GM18867 (cell line): ENCODE measurements around the gene CCNC.
"Not testable (repeated sequence)": the region's sequence is repeated elsewhere in the genome, so short reads cannot be mapped to it uniquely, and the experiment has no call there.

Source experiments
- ATAC-seq: cut with Tn5 transposase; IDR thresholded peaks from one replicate; pipeline ENCODE4 v1.9.1; 2021; ENCODE audit warnings: mild to moderate bottlenecking, moderate library complexity; ENCODE audit not compliant: unreplicated experiment

Gene CCNC

DNA sequence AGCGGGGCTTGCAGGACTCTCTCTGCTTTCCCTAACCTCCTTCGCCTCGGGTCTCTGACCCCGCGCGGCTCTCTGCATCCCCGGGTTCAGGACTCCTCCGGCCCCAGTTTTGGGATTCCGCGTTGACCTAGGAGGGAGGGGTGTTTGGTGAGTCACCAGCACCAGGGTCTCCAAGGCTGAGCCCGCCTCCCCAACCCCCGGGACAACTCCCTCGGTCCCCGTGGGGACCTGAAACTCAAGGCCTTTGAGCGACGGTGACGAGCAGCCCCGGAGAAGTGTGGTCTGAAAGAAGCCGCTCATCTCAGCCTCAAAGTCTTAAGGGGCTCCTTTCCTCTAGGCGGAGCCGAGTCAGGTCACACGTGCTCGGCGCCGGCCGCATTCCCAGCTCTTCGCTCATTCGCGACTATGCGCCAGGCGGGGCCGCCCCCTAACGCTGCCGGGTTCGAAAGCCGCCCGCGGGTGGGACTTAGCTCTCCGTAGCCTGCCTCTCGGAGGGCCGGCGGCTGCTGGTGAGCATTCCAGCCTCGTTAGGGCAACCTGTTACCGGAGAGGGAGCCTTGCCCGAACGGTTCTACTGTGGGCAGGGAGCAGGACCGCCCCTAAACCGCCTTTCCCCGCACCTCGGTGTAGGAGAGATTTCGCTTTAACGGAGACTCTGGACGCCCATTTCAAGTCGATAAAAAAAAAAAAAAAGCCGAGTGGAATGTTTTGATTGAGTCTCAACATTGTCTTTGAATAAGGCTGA lies 35.1 kb upstream of the CCNC start:
- ATAC-seq = peak; percentile 51

DNA sequence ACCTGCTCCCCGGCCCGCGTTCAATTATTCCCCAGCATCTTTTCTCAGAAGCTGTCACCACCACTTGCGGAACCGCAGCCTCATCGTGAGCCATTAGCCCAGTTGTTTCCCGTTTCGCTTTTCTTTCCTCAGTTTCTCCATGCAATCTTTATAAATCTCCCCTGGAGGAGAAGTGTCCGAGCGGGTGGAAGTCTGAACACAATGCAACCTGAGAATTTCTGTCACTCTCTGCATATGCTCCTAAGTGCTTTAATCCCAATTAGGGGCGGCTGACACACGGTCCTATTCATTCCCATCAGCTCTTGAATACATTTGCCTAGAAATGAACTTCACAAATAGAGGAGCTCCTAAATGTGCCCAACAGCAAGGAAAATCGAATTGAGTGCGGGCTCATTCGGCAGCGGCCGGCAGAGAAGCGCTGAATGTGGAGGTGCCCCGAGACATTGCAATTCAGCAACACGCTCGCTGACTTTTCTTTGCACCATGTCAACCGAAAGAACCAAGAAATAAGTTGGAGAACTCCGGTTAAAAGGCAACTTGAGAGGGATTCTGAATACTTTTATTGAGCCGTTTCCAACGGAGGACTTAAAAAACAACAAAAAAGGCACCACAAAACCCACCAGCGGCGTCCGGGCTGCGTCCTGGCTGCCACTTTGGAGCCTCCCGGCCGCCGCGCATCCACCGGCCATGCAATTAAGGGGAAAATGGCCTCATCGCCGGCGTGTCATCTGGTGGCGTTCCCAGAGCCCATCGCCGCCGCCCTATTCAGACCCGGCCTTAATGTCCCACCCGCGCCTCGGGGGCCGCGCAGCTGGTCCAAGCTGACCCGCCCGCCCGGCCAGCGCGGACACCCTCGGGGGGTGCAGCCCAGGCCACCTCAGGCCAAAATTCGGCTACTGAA lies 34.3 kb upstream of the CCNC start:
- ATAC-seq = no peak

DNA sequence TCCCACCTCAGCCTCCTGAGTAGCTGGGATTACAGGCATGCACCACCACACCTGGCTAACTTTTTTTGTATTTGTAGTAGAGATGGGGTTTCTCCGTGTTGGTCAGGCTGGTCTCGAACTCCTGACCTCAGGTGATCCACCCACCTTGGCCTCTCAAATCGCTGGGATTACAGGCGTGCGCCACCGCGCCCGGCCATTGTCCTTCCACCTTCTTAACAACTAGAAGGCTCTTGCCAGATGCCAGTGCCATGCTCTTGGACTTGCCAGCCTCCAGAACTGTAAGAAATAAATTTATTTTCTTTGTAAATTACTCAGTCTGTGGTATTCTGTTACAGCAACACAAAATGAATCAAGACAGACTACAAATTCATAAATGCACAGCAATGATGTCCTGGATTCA lies 26.2 kb upstream of the CCNC start:
- ATAC-seq = not testable (repeated sequence)

DNA sequence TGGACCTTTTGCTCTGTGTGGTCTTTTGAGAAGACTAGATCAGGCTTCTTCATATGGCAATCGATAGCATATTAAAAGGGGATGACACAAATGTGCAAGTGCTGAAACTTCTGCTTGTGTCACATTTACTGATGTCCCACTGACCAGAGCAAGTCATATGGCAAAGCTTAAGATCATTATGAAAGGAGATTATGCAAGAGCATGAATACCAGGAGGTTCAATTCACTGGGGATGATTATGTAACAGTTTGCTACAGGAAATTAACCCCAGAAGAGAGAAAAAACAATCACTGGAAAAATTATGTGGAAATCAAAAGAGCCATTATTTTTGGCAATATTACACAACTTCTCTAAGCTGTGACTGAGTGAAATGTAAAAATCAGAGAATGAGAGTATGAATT lies 24.4 kb upstream of the CCNC start:
- ATAC-seq = no peak

DNA sequence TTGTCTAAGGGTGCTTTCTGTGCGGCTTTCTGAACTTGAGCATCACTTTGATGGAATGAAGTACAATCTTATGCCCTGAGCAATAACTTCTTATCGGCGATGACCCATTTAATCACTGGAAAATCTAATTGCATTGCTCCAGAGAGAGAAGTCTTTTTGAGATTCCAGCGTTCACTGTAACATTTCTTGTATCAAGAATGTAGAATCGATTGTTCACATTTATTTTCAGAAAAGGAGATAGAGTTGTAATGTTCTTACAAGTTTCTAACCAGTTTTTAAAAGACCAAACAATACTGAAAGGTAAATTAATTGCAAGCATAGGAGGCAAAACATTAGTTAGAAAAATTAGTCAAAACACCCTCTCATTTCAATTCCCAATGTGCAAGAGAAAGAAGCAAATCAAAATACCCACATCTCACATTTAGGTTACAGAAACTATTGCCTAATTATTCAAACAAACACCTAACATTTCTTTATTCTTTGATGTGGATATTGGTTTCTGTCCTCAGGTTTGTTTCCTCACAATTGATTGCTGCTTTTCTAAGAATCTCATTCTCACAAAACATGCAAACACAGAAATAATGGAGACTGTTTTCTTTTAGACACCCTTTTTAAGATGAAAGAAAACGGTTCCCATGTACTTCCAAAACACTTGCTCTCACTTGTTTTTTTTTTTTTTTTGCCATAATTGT lies 23.4 kb upstream of the CCNC start:
- ATAC-seq = no peak

DNA sequence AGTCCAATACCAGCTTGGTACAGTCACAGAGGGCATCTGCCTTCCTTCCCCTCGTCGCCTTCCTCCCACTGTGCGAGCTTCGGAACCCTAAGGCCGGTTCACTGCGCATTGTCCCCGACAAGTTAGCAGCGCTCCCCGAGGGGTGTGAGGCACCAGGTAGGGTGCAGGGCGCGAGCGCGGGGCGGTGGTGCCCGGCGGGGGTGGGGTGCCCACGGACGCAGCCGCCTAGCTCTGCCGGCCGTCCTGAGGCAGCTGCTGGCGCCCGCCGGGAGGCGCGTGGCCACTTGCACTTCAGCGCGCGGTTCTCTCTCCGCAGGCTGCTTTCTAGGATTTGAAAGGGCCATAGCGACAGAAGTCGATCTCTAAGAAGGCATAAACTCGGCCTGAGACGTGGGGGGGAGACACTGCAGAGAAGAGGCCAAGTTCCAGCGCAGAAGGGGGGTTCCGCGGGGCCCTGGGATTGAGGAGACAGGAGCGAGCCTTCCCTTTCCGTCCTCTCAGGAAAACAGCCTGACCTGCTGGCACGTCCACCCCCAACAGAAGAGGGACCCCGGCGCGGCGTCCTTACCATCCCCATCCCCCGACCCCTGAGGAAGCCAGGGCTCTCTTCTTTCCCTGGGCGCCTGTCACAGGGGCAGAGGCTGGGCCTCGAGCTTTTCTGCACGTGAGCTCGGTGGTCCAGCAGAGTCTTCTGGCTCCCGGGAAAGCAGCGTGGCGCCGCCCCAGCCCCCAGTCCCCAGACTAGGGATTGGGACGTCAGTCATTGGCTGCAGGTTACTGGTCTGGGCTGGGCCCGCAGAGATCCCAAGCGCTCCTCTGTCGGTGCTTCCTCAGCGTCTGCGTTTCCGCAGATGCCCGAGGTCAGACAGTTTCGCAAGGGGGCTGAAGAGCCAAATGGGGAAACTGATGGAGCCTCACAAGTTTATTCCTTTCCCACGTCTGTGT lies 22.5 kb upstream of the CCNC start:
- ATAC-seq = no peak

DNA sequence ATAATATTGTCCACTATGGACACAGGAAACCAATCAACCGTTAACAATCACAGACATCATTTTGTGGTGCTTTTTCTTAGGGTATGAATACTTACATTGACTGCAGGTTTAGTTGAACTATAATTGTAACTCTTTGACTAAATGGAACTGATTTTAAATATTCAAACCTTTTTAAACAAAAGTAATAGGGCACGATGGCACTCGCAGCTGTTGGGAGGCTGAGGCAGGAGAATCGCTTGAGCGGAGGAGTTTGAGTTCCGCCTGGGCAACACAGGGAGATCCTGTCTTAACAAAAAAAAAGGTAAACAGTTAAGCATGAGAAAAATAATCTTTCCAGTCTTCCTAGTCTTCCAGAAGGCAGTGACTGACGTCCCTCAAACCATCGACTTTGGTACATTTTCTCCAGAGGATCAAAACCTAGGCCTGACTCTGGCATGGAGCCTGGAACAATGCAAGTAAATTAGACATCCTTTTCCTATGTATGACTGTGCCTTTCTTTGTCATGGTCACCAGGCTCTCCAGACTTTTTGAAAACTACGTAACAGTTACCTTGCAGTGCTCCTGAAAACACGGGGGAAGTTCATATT lies 21.5 kb upstream of the CCNC start:
- no peak for ATAC-seq

DNA sequence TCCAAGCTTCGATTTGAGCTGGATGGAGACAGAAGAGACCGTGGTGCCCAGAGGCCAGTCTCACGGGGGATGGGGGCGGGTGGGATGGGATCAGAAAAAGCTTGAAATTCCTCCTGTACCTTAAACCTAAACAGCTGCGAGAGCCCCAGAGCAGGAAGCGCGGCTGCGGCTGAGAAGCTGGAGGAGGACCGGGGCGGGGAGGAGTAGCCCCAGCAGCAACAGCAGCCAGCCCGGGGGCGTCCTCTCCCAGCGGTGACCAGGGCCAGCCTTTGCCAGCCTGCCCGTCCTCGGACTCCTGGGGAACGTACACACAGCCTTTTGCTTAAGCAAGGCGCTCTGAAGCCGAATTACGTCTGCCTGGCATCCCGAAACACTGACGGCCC lies 20.8 kb upstream of the CCNC start:
- ATAC-seq = peak; percentile 33

DNA sequence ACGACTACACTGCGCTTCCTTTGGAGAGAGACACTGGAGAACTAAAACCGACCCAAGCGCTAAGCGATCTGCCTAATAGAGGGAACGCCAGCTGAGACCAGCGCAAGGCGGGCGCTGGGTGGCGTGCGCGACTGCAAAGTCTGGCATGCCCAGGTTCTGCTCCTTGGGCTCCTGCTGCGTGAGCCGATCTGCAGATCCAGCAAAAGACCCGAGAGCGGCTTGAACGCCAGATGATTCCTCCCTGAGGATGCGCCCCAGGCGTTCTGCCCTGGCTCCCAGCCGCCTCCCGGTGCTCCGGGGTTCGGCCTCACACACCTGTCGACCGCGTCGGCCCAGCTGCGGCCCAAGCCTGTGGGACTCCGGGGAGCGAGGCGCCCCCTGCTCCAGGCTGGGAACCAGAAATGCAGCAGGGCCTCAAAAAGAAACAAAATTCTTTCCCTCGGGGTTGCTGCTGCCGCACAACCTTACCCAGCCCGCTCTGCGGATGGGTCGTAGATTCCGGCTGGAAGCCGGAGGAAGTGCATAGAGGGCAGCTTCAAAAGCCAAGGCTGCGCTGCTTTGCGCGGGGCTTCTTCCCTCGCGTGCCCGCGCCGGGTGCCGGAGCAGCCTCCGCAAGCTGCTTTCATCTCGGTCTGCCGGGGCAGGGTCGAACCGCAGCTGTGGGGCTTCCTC lies 20.3 kb upstream of the CCNC start:
- peak; percentile 97 for ATAC-seq

DNA sequence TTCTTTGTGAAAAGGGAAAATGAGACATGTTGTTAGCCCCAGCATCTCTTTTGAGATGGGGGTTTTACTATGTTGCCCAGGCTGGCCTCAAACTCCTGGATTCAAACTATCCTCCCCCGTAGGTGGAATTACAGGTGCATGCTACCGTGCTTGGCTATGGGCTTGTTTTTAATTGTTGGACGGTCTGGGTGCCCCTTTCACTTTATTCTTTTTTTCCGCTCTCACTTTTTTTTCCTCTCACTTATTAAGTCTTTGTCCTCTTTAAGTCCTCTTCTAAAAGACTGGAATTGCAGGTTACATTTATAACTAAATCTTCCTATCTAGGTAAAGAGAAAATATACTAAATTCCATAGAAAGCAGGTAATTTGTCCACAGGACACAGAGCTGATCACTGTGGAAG lies 19.3 kb upstream of the CCNC start:
- ATAC-seq = no peak

DNA sequence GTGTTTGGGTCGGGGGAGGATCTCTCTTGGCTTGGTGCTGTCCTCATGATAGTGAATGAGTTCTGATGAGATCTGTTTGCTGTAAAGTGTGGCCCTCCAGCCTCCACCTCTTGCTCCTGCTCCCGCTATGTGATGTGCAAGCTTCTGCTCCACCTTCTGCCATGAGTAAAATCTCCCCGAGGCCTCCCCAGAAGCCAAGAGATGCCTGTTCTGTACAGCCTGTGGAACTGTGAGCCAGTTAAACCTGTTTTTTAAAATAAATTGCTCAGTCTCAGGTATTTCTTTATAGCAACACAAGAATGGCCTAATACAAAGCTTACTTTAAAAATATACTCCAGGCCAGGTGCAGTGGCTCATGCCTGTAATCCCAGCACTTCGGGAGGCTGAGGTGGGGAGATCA lies 11.3 kb upstream of the CCNC start:
- no peak for ATAC-seq

DNA sequence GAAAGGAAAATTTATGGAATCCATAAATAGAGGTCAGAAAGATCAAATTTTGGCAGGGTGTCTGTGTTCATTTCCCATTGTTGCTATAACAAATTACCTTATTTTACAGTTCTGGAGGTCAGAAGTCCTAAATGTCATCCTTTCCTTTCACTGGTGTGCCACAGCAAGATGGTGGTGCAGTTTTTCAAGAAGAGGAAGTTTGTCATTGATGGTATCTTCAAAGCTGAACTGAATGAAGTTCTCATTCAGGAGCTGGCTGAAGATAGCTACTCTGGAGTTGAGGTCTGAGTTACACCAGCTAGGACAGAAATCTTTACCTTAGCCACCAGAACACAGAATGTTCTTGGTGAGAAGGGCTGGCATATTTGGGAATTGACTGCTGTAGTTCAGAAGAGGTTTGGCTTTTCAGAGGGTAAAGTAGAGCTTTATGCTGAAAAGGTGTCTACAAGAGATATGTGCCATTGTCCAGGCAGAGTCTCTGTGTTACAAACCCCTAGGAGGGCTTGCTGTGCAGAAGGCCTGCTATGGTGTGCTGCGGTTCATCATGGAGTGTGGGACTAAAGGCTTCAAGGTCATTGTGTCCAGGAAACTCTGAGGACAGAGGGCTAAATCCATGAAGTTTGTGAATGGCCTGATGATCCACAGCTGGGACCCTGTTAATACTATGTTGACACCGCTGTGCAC lies 7.2 kb upstream of the CCNC start:
- no peak for ATAC-seq

DNA sequence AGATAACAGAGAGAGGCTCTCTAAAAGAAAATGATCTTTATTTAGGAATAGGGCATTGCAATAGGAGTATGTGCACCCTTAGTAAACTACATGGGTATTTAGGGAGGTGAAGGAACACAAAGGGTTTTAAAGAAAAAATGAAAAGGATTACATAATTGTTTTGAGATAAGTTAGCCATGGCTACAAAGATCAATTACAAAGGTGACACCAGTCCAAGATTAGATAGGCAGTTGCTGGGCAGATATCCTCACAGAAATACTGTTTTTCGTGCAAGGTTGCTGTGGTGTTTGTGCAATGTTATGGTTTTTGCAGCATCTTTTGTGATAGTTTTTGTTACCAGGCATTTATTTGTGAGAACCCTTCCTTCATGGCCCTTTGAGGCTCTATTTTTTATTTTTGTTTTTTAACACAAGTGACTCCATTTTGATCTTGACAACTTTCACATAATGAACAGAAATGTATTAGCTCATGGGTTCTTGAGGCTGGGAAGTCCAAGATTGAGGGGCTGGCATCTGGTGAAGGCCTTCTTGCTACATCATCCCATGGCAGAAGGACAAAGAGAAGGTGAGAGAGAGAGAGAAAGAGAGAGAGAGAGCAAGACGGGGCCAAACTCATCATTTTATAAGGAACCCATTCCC lies 5.6 kb upstream of the CCNC start:
- no peak for ATAC-seq

DNA sequence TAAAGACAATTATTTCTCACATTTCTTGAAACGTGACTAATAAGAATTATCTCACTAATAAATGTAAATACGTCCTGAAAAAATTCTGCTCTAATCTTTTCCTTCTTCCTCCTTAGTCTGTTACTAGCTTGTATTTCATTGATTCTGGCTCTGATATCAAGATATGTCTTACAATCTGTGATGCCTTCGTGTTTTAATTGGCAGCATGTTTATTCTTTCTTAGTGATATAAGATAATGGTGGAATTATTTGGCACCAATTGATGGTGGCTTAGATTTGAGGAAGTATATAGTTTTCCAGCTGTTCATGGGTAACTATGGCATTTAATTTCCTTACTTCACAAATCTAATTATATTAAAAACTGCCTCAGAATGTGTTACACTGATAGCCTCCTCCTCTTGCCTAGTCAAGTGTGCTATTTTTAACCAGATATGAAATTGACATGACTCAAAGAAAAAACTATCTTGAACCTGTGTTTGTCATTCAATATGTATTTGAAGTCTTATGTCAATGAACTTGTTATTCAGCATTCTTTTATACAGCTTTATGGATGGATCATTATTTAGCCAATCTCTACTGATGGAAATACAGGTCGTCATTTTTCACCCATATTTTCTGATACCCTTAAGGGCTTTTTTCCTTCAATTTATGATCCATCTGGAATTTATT lies 5.3 kb downstream of the CCNC start:
- ATAC-seq = no peak

DNA sequence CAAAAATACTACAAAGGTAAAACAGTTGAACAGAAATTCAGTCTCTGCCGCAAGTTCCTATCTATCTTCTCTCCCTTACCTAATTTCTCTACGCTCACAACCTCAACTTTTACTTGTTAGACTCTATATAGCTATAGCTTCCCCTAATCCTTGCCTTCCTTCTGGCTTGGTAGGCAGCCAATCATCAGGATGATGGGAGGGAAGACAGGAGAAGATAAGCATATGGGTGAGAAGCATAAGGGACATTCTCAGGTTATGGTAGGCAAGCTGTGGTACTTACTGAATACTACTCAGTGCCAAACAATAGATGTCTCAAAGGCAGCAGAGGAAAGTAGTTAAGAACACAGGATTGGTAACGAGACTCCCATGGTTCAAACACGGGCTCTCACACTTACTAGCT lies 7.8 kb downstream of the CCNC start:
- ATAC-seq = no peak

DNA sequence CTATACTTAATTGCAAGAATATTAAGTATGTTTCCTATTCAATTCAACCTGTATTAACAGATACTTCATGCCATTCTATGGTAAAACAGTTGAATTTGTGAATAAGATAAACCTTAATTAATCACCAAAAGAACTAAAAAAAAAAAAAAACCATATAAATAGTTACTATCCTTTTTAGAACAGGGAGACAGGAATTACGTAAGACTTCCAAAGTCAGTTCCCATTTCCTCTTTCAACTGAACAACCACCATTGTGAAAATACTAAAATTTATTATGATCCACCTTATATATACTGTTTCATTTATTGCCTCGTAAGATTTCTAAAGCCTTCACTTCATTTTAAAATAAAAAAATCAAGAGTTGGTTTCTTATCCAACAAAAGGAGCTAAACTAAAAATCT lies 9.4 kb downstream of the CCNC start:
- no peak for ATAC-seq

DNA sequence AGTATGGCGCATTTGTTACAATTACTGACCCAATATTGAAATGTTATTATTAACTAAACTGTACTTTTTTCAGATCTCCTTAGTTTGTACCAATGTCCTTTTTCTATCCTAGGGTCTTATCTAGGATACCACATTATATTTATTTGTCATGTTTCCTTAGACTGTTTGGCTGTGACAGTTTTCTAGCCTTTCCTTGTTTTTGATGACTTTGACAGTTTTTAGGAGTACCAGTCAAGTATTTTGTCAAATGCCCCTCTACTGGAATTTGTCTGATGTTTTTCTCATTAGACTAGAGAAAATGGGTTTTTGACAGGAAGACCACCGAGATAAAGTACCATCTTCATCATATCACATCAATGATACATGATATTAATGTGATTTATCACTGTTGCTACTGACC lies 14.6 kb downstream of the CCNC start:
- ATAC-seq = no peak
